GM12878 (cell line): ENCODE results near the gene MX1. TPM values are rescaled to one million over a fixed set of nuclear protein-coding genes. Genes with fewer than 3 reads are reported as not detected.

Experiments used
- ATAC-seq: fragments of 200-7000 bp; cut with Tn5 transposase; 3 replicates; pipeline ENCODE4 v1.9.1; 2020; ENCODE audit warnings: mild to moderate bottlenecking, moderate library complexity
- BruUV-seq: library from RNA; stranded (reverse); fragments of 400-500 nt; replicated peaks from 2 replicates; lab custom pipeline; 2021; lab: Mats Ljungman, UMichigan
- CTCF ChIA-PET: fragments of 300-600 bp; sonication (Branson Sonifier 250); formaldehyde crosslinking; extraction: SDS; loops from one replicate; lab custom pipeline; 2021; ENCODE audit warnings: inconsistent platforms; lab: Yijun Ruan, JAX
- POLR2A ChIA-PET: fragments of 350-600 bp; formaldehyde crosslinking; extraction: SDS; loops from one replicate; lab custom pipeline; 2021; ENCODE audit warnings: inconsistent platforms; lab: Charles Lee
- RAD21 ChIA-PET: fragments of 300-600 bp; sonication (Branson Sonifier 250); formaldehyde crosslinking; loops from one replicate; lab custom pipeline; 2023; ENCODE audit warnings: antibody characterized with exemption; ENCODE audit not compliant: unreplicated experiment; lab: Charles Lee
- SMC1A ChIA-PET: fragments of 300-600 bp; sonication (Branson Sonifier 250); formaldehyde crosslinking; loops from one replicate; lab custom pipeline; 2023; ENCODE audit not compliant: unreplicated experiment, uncharacterized antibody; lab: Charles Lee
- DNase-seq: peaks from one replicate; pipeline ENCODE4 v3.0.0-alpha.2; 2011; ENCODE audit warnings: low read depth, low spot score
- FAIRE-seq: peaks from 3 replicates; lab custom pipeline; 2011; peaks lifted over from hg19 to GRCh38; lab: Jason Lieb, UNC
- H2AFZ ChIP-seq: 2 replicates; pipeline ENCODE4 v1.6.0; 2011; ENCODE audit warnings: low read depth, low read length, control low read depth; ENCODE audit not compliant: control insufficient read depth
- H3K27ac ChIP-seq: 2 replicates; pipeline ENCODE4 v1.5.1; 2011; ENCODE audit warnings: control low read depth; ENCODE audit not compliant: control insufficient read depth, insufficient read depth
- H3K27me3 ChIP-seq, 2 experiments: replicated peaks in 1 of 2; 2 replicates each; pipeline versions ENCODE4 v1.6.0 to v1.6.1; 2011; ENCODE audit warnings: low read length in 1 of 2; ENCODE audit not compliant: control insufficient read depth in 2 of 2, insufficient read depth in 2 of 2
- H3K36me3 ChIP-seq, 2 experiments: 2 replicates each; pipeline ENCODE4 v1.5.1; 2011; ENCODE audit warnings: low read length in 1 of 2; ENCODE audit not compliant: control insufficient read depth in 2 of 2, insufficient read depth in 2 of 2
- H3K4me1 ChIP-seq: 2 replicates; pipeline ENCODE4 v1.6.1; 2011; ENCODE audit warnings: mild to moderate bottlenecking, low read length, moderate library complexity, mixed read lengths; ENCODE audit not compliant: control insufficient read depth, insufficient read depth
- H3K4me2 ChIP-seq: 2 replicates; pipeline ENCODE4 v1.6.0; 2011; ENCODE audit warnings: control low read depth; ENCODE audit not compliant: control insufficient read depth, insufficient read depth
- H3K4me3 ChIP-seq: fragments of 200-600 bp; sonication (generic); 2 replicates; pipeline ENCODE4 v1.5.1; 2016
- H3K79me2 ChIP-seq: 2 replicates; pipeline ENCODE4 v1.6.0; 2011; ENCODE audit warnings: low read length; ENCODE audit not compliant: control insufficient read depth, insufficient read depth
- H3K9ac ChIP-seq: 2 replicates; pipeline ENCODE4 v1.8.0; 2011; ENCODE audit warnings: low read length, control low read depth, mixed read lengths; ENCODE audit not compliant: control insufficient read depth, insufficient read depth
- H3K9me3 ChIP-seq: replicated peaks from 3 replicates; pipeline ENCODE4 v1.5.1; 2011; ENCODE audit warnings: mild to moderate bottlenecking, low read length; ENCODE audit not compliant: control insufficient read depth, insufficient read depth
- H4K20me1 ChIP-seq: 2 replicates; pipeline ENCODE4 v1.6.0; 2011; ENCODE audit not compliant: control insufficient read depth, insufficient read depth
- ATF3 ChIP-seq: IDR thresholded peaks from 2 replicates; pipeline ENCODE4 v1.6.1; 2011; ENCODE audit warnings: low read depth, mild to moderate bottlenecking, low read length, moderate library complexity, borderline replicate concordance; ENCODE audit errors: extremely low read depth
- POLR2AphosphoS5 ChIP-seq: IDR thresholded peaks from 2 replicates; pipeline ENCODE4 v1.6.1; 2011; ENCODE audit warnings: mild to moderate bottlenecking, low read length, inconsistent platforms
- POU2F2 ChIP-seq: IDR thresholded peaks from 3 replicates; pipeline ENCODE4 v1.6.1; 2011; ENCODE audit warnings: low read depth, mild to moderate bottlenecking, low read length, borderline replicate concordance
- WGBS: methylation state at CpG from one replicate; pipeline ENCODE4 v1.1.6; 2016; ENCODE audit warnings: low lambda C conversion rate; ENCODE audit not compliant: insufficient replicate concordance, insufficient coverage; ENCODE audit errors: missing lambda C conversion rate; 5-methylcytosine and 5-hydroxymethylcytosine counted together
- in situ Hi-C: fragments of 300-500 bp; cut with MboI; formaldehyde crosslinking; loops from 9 replicates; pipeline ENCODE4 v1.14.3; 2018; ENCODE audit warnings: mixed read lengths
- intact Hi-C: fragments of 100-400 bp; cut with micrococcal nuclease; formaldehyde crosslinking; loops from one replicate; pipeline ENCODE4 v1.14.2; 2022; ENCODE audit not compliant: unreplicated experiment
- polyA plus RNA-seq, 11 experiments: library from polyadenylated mRNA; depleted of rRNA in 4 of 11; unstranded in 6 of 11; stranded (reverse) in 5 of 11; fragments of >200 nt; fragmentation: Nextera tagmentation in 4 of 11; fragmentation: Illumina TruSeq in 1 of 11; extraction: Ambion mirVana in 4 of 11; extraction: Trizol in 1 of 11; gene quantifications; 1 replicate in 1 of 11; 2 replicates in 10 of 11; pipeline versions ENCODE4 v1.2.1 to v1.2.3, GENCODE V29; 2011 to 2016; ENCODE audit warnings: inconsistent platforms in 2 of 11, missing spikeins in 2 of 11, low read depth in 1 of 11
- total RNA-seq, 4 experiments: library from RNA; depleted of rRNA in 3 of 4; stranded (reverse); fragments of >200 nt in 3 of 4; fragmentation: Illumina TruSeq in 1 of 4; extraction: Trizol in 1 of 4; gene quantifications; 2 replicates each; pipeline versions ENCODE4 v1.2.1 to v1.2.3, GENCODE V29; 2013 to 2021
- TF ChIP-seq, protein P1 (sequence below): IDR thresholded peaks from 2 replicates; pipeline ENCODE4 v1.6.1; 2011; ENCODE audit warnings: low read depth, low read length, improper control_type of control experiment, borderline replicate concordance

MX1 gene
- total and polyA plus RNA-seq, 10 of the 15 experiments (the other 5 are each of a cell fraction or from before 2014, with no cell fraction given): 75.9 to 385 (median 302) TPM

DNA sequence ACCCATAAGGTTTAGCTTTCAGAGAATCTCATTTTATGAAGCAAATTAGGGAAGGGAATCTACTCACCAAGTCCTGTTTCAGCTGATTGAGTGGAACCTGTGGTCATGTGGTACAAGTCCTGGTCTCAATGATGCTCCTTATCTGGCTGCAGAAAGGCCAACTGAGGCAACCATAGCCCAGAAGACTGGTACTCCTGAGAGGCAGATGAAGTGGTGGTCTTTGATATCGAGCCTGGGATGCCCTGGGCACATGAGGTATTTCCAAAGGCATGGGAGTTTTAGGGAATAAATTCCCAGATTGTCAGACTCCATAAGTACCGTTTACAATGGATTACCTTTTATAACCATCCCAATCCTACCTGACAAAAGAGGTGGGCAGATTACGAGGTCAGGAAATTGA is 3.3 kb downstream of the MX1 start:
- ChIA-PET RAD21 (interaction anchor here (1.4 kb wide), 1 partner anchor 62 kb away, joined by 4 read pairs; no protein-coding TSS in a partner anchor), POLR2A (interaction anchor here (1.3 kb wide), 1 partner anchor 146 kb away, joined by 3 read pairs; no protein-coding TSS in a partner anchor), SMC1A (interaction anchor here (3.4 to 5.6 kb wide), 3 partner anchors 60 to 147 kb away, joined by 19 to 47 read pairs (median 23); no protein-coding TSS in a partner anchor), CTCF (interaction anchor here (3.7 kb wide), 1 partner anchor 18 kb away, joined by 15 read pairs; no protein-coding TSS in a partner anchor)
- peaks cover 10 to 59% of the 10 kb centered on the region in 2 experiments for H3K36me3 ChIP-seq
- H3K4me1 ChIP-seq: peaks cover 46% of the 10 kb centered on the region
- no peaks in the 10 kb centered on the region for H3K27me3 ChIP-seq
- WGBS: 95% methylated on average over 3 of the region's 3 CpGs
- intact Hi-C loops (no loop called here), in situ Hi-C loops (no loop called here)
- ATAC-seq: no peak
- no peak for FAIRE-seq
- peak overlapping the region; percentile 93 for H3K4me3 ChIP-seq
- no peak for DNase-seq
- peak overlapping the region; percentile 100 for H3K9ac ChIP-seq
- TF ChIP-seq POLR2AphosphoS5 (peak; percentile 40), POU2F2 (0 out of 3 replicates have a peak, but pooled peaks have one; percentile 17), ATF3 (no peak)
- TF ChIP-seq, protein P1, sequence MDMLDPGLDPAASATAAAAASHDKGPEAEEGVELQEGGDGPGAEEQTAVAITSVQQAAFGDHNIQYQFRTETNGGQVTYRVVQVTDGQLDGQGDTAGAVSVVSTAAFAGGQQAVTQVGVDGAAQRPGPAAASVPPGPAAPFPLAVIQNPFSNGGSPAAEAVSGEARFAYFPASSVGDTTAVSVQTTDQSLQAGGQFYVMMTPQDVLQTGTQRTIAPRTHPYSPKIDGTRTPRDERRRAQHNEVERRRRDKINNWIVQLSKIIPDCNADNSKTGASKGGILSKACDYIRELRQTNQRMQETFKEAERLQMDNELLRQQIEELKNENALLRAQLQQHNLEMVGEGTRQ: no peak
- peaks cover 93% of the 10 kb centered on the region for H3K79me2 ChIP-seq
- H3K27ac ChIP-seq: peak overlapping the region; percentile 100; the same call in 1 of the 2 replicates
- no TSS peak for BruUV-seq
- H3K9me3 ChIP-seq: peaks cover 8% of the 10 kb centered on the region
- no peak overlapping the region for H2AFZ ChIP-seq
- peak overlapping the region; percentile 90 for H3K4me2 ChIP-seq
- H4K20me1 ChIP-seq: peaks cover 26% of the 10 kb centered on the region
